SH-SY5Y (cell line): ENCODE measurements around the gene CEMP1.

Experiments used
- GATA2 ChIP-seq: IDR thresholded peaks from 2 replicates; pipeline ENCODE4 v1.6.1; 2011; ENCODE audit warnings: mild to moderate bottlenecking, low read depth, low read length
- GATA3 ChIP-seq: IDR thresholded peaks from 2 replicates; pipeline ENCODE4 v1.6.1; 2011; ENCODE audit warnings: low read depth, mild to moderate bottlenecking, low read length, moderate library complexity

The CEMP1 gene

GRCh38 chr16:2487517-2487842 is 43.7 kb downstream of the CEMP1 start:
- TF ChIP-seq GATA2 (no peak), GATA3 (no peak)

- TF ChIP-seq GATA2 (no peak), GATA3 (no peak)
Measured at GRCh38 chr16:2486645-2487516, 44.3 kb downstream of the CEMP1 start.

GRCh38 chr16:2485811-2486507 is 45.2 kb downstream of the CEMP1 start:
- TF ChIP-seq GATA2 (no peak), GATA3 (no peak)

- TF ChIP-seq GATA3 = no peak
- no peak for TF ChIP-seq GATA2
Measured at GRCh38 chr16:2484898-2485508, 46.2 kb downstream of the CEMP1 start.

GRCh38 chr16:2483939-2484897 is 47.0 kb downstream of the CEMP1 start:
- no peak for TF ChIP-seq GATA2
- no peak for TF ChIP-seq GATA3

GRCh38 chr16:2482708-2483534 is 48.3 kb downstream of the CEMP1 start:
- TF ChIP-seq GATA3 (no peak), GATA2 (no peak)

- TF ChIP-seq GATA3 = no peak
- no peak for TF ChIP-seq GATA2
Measured at GRCh38 chr16:2482249-2482648, 49.0 kb downstream of the CEMP1 start.

- TF ChIP-seq GATA2 (no peak), GATA3 (no peak)
Measured at GRCh38 chr16:2481676-2482075, 49.5 kb downstream of the CEMP1 start.

- TF ChIP-seq GATA2 = no peak
- TF ChIP-seq GATA3 = no peak
Measured at GRCh38 chr16:2480948-2481347, 50.3 kb downstream of the CEMP1 start.
